Measurements from ENCODE around the gene VPREB3.

VPREB3 gene

GRCh38 chr22:23775779-23776375 is 21.7 kb upstream of the VPREB3 start:
- POLR2A ChIA-PET: no interaction called here
- H3K4me3 ChIP-seq (ENCODE audit: low read depth, low read length): no peak overlapping the region
- TF ChIP-seq, protein P1, sequence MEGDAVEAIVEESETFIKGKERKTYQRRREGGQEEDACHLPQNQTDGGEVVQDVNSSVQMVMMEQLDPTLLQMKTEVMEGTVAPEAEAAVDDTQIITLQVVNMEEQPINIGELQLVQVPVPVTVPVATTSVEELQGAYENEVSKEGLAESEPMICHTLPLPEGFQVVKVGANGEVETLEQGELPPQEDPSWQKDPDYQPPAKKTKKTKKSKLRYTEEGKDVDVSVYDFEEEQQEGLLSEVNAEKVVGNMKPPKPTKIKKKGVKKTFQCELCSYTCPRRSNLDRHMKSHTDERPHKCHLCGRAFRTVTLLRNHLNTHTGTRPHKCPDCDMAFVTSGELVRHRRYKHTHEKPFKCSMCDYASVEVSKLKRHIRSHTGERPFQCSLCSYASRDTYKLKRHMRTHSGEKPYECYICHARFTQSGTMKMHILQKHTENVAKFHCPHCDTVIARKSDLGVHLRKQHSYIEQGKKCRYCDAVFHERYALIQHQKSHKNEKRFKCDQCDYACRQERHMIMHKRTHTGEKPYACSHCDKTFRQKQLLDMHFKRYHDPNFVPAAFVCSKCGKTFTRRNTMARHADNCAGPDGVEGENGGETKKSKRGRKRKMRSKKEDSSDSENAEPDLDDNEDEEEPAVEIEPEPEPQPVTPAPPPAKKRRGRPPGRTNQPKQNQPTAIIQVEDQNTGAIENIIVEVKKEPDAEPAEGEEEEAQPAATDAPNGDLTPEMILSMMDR (IDR thresholded peaks at IDR 0.05; ENCODE audit: insufficient read depth, low read length, missing control alignments): no peak
- CTCF ChIA-PET: interaction anchor here (0.7 to 17.1 kb wide), 7 partner anchors 9 to 72 kb away, joined by 3 to 387 read pairs (median 3); partner anchors contain the start of gene CHCHD10
- DNase-seq (ENCODE audit: low read depth, low spot score): no peak

- no peak for DNase-seq (ENCODE audit: low read depth, low spot score)
- ChIA-PET POLR2A (interaction anchor here (1.0 to 1.3 kb wide), 3 partner anchors 11 to 83 kb away, joined by 3 to 4 read pairs (median 3); partner anchors contain the start of gene SLC2A11), CTCF (interaction anchor here (0.9 to 17.1 kb wide), 9 partner anchors 8 to 82 kb away, joined by 3 to 387 read pairs (median 3); partner anchors contain the start of genes CHCHD10, SLC2A11 and SMARCB1)
- TF ChIP-seq, protein P1 (IDR thresholded peaks at IDR 0.05; ENCODE audit: insufficient read depth, low read length, missing control alignments): no peak
- H3K4me3 ChIP-seq (ENCODE audit: low read depth, low read length): no peak overlapping the region
Measured at GRCh38 chr22:23774922-23775436, 20.8 kb upstream of the VPREB3 start.

GRCh38 chr22:23774114-23774921 is 20.1 kb upstream of the VPREB3 start:
- H3K4me3 ChIP-seq (ENCODE audit: low read depth, low read length): no peak overlapping the region
- ChIA-PET POLR2A (interaction anchor here (1.0 to 1.3 kb wide), 3 partner anchors 12 to 83 kb away, joined by 3 to 4 read pairs (median 3); partner anchors contain the start of gene SLC2A11), CTCF (interaction anchor here (0.9 to 17.1 kb wide), 7 partner anchors 9 to 83 kb away, joined by 3 to 387 read pairs (median 3); partner anchors contain the start of genes SLC2A11 and SMARCB1)
- no peak for DNase-seq (ENCODE audit: low read depth, low spot score)
- TF ChIP-seq, protein P1 (IDR thresholded peaks at IDR 0.05; ENCODE audit: insufficient read depth, low read length, missing control alignments): no peak

GRCh38 chr22:23773483-23774113 is 19.4 kb upstream of the VPREB3 start:
- CTCF ChIA-PET: interaction anchor here (1.2 to 17.1 kb wide), 7 partner anchors 8 to 84 kb away, joined by 3 to 387 read pairs (median 7); partner anchors contain the start of genes SLC2A11 and SMARCB1
- no peak for DNase-seq (ENCODE audit: low read depth, low spot score)
- H3K4me3 ChIP-seq (ENCODE audit: low read depth, low read length): peak overlapping the region; percentile 57
- POLR2A ChIA-PET: no interaction called here
- TF ChIP-seq, protein P1 (IDR thresholded peaks at IDR 0.05; ENCODE audit: insufficient read depth, low read length, missing control alignments): no peak

DNA sequence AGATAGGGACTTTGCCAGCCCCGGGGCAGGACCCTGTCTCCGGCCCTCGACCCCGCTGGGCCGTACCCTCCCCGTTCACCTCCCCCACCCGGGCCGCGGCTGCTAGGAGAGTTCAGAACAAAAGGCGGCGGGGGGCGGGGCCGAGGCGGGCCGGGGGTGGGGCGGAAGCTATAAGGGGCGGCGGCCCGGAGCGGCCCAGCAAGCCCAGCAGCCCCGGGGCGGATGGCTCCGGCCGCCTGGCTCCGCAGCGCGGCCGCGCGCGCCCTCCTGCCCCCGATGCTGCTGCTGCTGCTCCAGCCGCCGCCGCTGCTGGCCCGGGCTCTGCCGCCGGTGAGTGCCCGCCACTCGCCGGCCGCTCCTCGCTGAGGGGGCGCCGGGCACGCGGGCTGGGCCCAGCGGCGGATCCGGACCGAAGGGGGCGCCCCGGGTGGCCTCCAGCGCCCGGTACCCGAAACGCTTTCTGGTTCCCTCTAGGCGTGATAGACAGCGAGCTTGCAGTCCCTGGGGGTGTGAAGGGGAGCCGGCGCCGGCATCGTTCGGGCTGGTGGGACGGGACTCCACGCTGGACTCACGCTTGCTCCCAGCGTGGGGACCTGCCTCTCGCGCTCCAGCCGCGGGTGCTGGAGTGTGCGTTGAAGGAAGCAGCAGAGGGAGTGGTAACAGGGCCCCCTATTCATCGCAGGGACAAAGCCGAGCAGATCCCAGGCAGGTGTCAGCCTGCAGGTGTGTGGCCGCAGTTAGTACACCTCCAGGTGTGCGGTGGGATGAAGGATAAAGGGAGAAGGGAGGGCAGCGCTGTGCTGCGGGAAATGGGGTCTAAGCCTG is 18.6 kb upstream of the VPREB3 start, which contains the start of gene MMP11:
Gene MMP11, plus strand, starts transcription at position 201 of the 825 bp plus-strand sequence. Its CDS starts 22 bp downstream, at position 223.
- TF ChIP-seq, protein P1 (IDR thresholded peaks at IDR 0.05; ENCODE audit: insufficient read depth, low read length, missing control alignments): no peak
- ChIA-PET POLR2A (interaction anchor here (0.6 kb wide), 1 partner anchor 9 kb away, joined by 3 read pairs; no protein-coding TSS in a partner anchor), CTCF (interaction anchor here (1.2 to 17.1 kb wide), 6 partner anchors 9 to 84 kb away, joined by 3 to 387 read pairs (median 8); partner anchors contain the start of genes C22orf15 and SMARCB1)
- DNase-seq (ENCODE audit: low read depth, low spot score): no peak
- H3K4me3 ChIP-seq (ENCODE audit: low read depth, low read length): peak within 1 kb of the TSS; percentile 57

Measured in AG04449 (cell line).